ENCODE results near the gene ZFAND3.

Gene ZFAND3

DNA sequence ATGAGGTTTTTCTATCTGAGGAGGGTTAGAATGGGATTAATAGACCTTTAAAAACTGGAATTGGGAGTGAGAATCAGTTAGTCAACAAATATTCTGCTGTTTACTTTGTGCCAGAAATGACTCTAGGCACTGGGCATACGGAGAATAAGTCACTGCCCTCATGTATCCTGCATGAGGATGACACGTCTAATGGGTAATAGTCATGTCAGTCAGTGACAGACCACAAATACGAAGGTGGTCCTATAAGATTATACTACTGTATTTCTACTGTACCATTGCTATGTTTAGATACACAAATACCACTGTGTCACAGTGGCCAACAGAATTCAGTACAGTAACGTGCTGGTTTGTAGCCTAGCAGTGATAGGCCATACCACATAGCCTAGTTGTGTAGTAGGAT, 30.7 kb downstream of the ZFAND3 start:
- POLR2A ChIA-PET = no interaction called here
- CTCF ChIA-PET = no interaction called here
- TF ChIP-seq ZNF384 (IDR thresholded peaks at IDR 0.05) = no peak
- no peak for TF ChIP-seq FOXA1 (IDR thresholded peaks at IDR 0.05)
- TF ChIP-seq NFRKB (IDR thresholded peaks at IDR 0.05) = no peak
- TF ChIP-seq FOXM1 (IDR thresholded peaks at IDR 0.05; ENCODE audit: borderline replicate concordance) = no peak
- TF ChIP-seq L3MBTL2 (conservative IDR thresholded peaks at IDR 0.05) = no peak
- TF ChIP-seq FOXK2 (IDR thresholded peaks at IDR 0.05) = no peak
- TF ChIP-seq ARNT (IDR thresholded peaks at IDR 0.05) = no peak
- no peak for TF ChIP-seq SP1 (IDR thresholded peaks at IDR 0.05)
- no peak for TF ChIP-seq CTBP1 (IDR thresholded peaks at IDR 0.05; ENCODE audit: borderline replicate concordance)
- TF ChIP-seq BHLHE40 (IDR thresholded peaks at IDR 0.05; ENCODE audit: borderline replicate concordance) = no peak
- TF ChIP-seq TARDBP (IDR thresholded peaks at IDR 0.05) = no peak
- TF ChIP-seq HDGF (IDR thresholded peaks at IDR 0.05; ENCODE audit: borderline replicate concordance) = no peak
- TF ChIP-seq LEF1 (IDR thresholded peaks at IDR 0.05; ENCODE audit: borderline replicate concordance) = no peak
- no peak for DNase-seq (ENCODE audit: extremely low spot score)

DNA sequence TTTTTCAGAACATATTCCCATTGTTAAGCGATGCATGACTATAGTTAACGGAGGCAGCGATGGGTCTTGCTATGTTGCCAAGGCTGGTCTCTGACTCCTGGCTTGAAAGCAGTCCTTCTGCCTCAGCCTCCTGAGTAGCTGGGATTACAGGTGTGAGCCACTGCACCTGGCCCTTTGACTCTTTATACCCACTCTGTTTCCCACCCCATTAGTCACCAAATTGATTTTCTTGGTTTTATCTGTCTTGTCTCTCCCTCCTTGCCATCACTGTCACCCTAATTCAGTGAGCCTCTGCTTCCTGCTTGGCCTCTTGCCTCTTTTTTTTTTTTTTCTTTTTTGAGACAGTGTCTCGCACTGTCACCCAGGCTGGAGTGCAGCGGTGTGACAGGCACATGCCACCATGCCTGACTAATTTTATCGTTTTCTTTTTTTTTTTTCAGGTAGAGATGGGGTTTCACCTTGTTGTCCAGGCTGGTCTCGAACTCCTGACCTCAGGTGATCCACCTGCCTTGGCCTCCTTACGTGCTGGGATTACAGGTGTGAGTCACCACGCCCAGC, 31.3 kb downstream of the ZFAND3 start:
- CTCF ChIA-PET = interaction anchor here (1.3 kb wide), 1 partner anchor 9 kb away, joined by 4 read pairs; no protein-coding TSS in a partner anchor
- TF ChIP-seq NFRKB (IDR thresholded peaks at IDR 0.05) (no peak), FOXA1 (IDR thresholded peaks at IDR 0.05) (no peak), TARDBP (IDR thresholded peaks at IDR 0.05) (no peak), LEF1 (IDR thresholded peaks at IDR 0.05; ENCODE audit: borderline replicate concordance) (no peak), L3MBTL2 (conservative IDR thresholded peaks at IDR 0.05) (no peak), CTBP1 (IDR thresholded peaks at IDR 0.05; ENCODE audit: borderline replicate concordance) (no peak), ARNT (IDR thresholded peaks at IDR 0.05) (no peak)
- POLR2A ChIA-PET = no interaction called here
- no peak for DNase-seq (ENCODE audit: extremely low spot score)

DNA sequence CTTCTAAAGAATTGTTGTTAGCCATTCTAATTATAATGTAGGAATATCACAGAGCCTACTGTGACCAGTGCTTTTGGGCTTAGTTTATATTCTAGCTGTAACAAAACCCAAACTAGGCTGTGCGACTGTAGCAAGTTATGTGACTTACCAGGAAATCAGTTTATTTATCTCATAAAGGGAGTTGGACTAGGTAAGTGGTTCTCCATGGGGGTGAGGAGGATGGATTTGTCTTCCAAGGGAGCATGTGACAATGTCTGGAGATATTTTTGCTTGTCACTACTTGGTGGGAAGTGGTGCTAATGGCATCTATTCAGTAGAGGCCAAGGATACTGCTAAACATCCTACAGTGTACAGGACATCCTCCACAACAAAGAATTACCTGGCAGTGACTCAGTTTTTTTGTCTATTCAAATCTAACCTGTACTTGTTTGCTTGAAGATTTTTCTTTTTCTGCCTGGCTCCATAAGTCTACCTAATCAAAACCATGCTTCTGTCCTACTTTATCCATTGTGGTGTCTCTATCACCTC, 32.5 kb downstream of the ZFAND3 start:
- no peak for DNase-seq (ENCODE audit: extremely low spot score)
- ChIA-PET CTCF (interaction anchor here (1.3 kb wide), 1 partner anchor 7 kb away, joined by 4 read pairs; no protein-coding TSS in a partner anchor), POLR2A (no interaction called here)
- no peak for TF ChIP-seq FOXM1 (IDR thresholded peaks at IDR 0.05; ENCODE audit: borderline replicate concordance)
- TF ChIP-seq NFRKB (IDR thresholded peaks at IDR 0.05) = no peak
- no peak for TF ChIP-seq L3MBTL2 (conservative IDR thresholded peaks at IDR 0.05)

DNA sequence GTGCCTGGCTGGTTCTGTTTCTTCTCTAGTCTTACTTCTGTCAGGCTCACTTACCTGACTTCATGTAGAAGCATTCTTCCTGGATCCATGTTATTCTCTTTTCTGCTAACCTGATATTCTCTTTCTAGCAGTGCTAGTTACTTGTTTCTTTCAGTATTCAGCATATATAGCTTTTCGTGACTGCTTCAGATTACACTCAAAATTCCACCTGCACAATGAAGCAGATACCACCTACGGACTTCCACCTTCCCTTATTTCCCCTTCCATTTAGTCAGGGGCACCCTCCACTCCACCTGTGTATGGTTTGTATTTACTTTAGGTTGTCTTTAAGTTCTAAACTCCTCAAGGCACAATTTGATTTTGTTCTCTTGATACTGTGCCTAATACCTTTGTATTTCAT, 36.8 kb downstream of the ZFAND3 start:
- ChIA-PET CTCF (no interaction called here), POLR2A (no interaction called here)
- DNase-seq (ENCODE audit: extremely low spot score) = no peak
- TF ChIP-seq SP1 (IDR thresholded peaks at IDR 0.05) = no peak
- TF ChIP-seq HDGF (IDR thresholded peaks at IDR 0.05; ENCODE audit: borderline replicate concordance) = no peak
- no peak for TF ChIP-seq LEF1 (IDR thresholded peaks at IDR 0.05; ENCODE audit: borderline replicate concordance)
- no peak for TF ChIP-seq ZNF384 (IDR thresholded peaks at IDR 0.05)
- TF ChIP-seq L3MBTL2 (conservative IDR thresholded peaks at IDR 0.05) = no peak
- no peak for TF ChIP-seq FOXM1 (IDR thresholded peaks at IDR 0.05; ENCODE audit: borderline replicate concordance)
- no peak for TF ChIP-seq ELF4 (IDR thresholded peaks at IDR 0.05)
- TF ChIP-seq CTBP1 (IDR thresholded peaks at IDR 0.05; ENCODE audit: borderline replicate concordance) = no peak
- TF ChIP-seq, protein P1, sequence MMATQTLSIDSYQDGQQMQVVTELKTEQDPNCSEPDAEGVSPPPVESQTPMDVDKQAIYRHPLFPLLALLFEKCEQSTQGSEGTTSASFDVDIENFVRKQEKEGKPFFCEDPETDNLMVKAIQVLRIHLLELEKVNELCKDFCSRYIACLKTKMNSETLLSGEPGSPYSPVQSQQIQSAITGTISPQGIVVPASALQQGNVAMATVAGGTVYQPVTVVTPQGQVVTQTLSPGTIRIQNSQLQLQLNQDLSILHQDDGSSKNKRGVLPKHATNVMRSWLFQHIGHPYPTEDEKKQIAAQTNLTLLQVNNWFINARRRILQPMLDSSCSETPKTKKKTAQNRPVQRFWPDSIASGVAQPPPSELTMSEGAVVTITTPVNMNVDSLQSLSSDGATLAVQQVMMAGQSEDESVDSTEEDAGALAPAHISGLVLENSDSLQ (IDR thresholded peaks at IDR 0.05) = no peak

- no peak for DNase-seq (ENCODE audit: extremely low spot score)
- CTCF ChIA-PET = interaction anchor here (0.7 to 1.6 kb wide), 3 partner anchors 9 to 60 kb away, joined by 3 to 6 read pairs (median 3); no protein-coding TSS in a partner anchor
- POLR2A ChIA-PET = interaction anchor here (1.6 kb wide), 1 partner anchor 39 kb away, joined by 5 read pairs; the partner anchor contains the start of gene ZFAND3
- TF ChIP-seq NFRKB (IDR thresholded peaks at IDR 0.05) = no peak
- no peak for TF ChIP-seq BHLHE40 (IDR thresholded peaks at IDR 0.05; ENCODE audit: borderline replicate concordance)
- no peak for TF ChIP-seq FOXA1 (IDR thresholded peaks at IDR 0.05)
- TF ChIP-seq L3MBTL2 (conservative IDR thresholded peaks at IDR 0.05) = no peak
- TF ChIP-seq ARNT (IDR thresholded peaks at IDR 0.05) = no peak
- no peak for TF ChIP-seq ZNF384 (IDR thresholded peaks at IDR 0.05)
- no peak for TF ChIP-seq SP1 (IDR thresholded peaks at IDR 0.05)
- TF ChIP-seq CTBP1 (IDR thresholded peaks at IDR 0.05; ENCODE audit: borderline replicate concordance) = no peak
- no peak for TF ChIP-seq SUZ12 (IDR thresholded peaks at IDR 0.05)
- TF ChIP-seq ELF4 (IDR thresholded peaks at IDR 0.05) = no peak
- no peak for TF ChIP-seq FOXM1 (IDR thresholded peaks at IDR 0.05; ENCODE audit: borderline replicate concordance)
Measured at GRCh38 chr6:37858363-37858762, 38.8 kb downstream of the ZFAND3 start.

DNA sequence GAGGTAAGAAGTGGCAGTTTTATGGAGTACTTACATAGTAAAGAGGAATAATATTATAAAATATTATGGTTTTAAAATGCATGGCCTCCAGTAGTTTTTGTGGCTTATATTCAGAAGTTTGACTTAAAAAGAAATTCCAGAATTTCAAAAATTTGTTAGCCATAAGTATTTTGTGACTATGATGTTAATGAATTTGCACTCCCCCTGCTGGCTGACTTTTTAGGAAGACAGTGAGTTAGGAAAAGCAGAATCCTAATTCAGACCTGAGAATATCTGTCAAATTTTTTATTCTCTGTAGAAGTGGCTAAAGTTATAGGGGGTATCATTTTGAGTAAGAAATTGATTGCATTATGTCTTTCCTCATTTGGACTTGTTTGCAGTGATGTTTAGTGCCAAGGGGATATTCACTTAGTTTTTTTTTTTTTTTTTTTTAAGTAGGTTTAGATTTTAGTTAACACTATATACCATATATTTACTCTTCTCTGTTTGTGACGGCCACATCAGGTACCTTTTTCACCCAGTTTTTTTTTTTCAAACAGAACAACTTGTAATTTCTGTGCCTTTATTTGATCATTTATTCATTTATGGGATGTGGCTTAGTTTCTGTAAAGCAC, 40.8 kb downstream of the ZFAND3 start:
- CTCF ChIA-PET = interaction anchor here (0.6 kb wide), 1 partner anchor 607 kb away, joined by 7 read pairs; no protein-coding TSS in a partner anchor
- POLR2A ChIA-PET = no interaction called here
- DNase-seq (ENCODE audit: extremely low spot score) = peak; percentile 17
- no peak for TF ChIP-seq NFRKB (IDR thresholded peaks at IDR 0.05)
- TF ChIP-seq ZNF384 (IDR thresholded peaks at IDR 0.05) = no peak
- no peak for TF ChIP-seq ARNT (IDR thresholded peaks at IDR 0.05)
- TF ChIP-seq SUZ12 (IDR thresholded peaks at IDR 0.05) = no peak
- no peak for TF ChIP-seq FOXA1 (IDR thresholded peaks at IDR 0.05)
- TF ChIP-seq BHLHE40 (IDR thresholded peaks at IDR 0.05; ENCODE audit: borderline replicate concordance) = no peak
- TF ChIP-seq, protein P1 (IDR thresholded peaks at IDR 0.05) = no peak
- no peak for TF ChIP-seq FOXM1 (IDR thresholded peaks at IDR 0.05; ENCODE audit: borderline replicate concordance)
- no peak for TF ChIP-seq SP1 (IDR thresholded peaks at IDR 0.05)
- no peak for TF ChIP-seq ELF4 (IDR thresholded peaks at IDR 0.05)
- no peak for TF ChIP-seq LEF1 (IDR thresholded peaks at IDR 0.05; ENCODE audit: borderline replicate concordance)
- no peak for TF ChIP-seq FOXK2 (IDR thresholded peaks at IDR 0.05)
- no peak for TF ChIP-seq TARDBP (IDR thresholded peaks at IDR 0.05)
- TF ChIP-seq CTBP1 (IDR thresholded peaks at IDR 0.05; ENCODE audit: borderline replicate concordance) = no peak
- no peak for TF ChIP-seq HDGF (IDR thresholded peaks at IDR 0.05; ENCODE audit: borderline replicate concordance)
- no peak for TF ChIP-seq L3MBTL2 (conservative IDR thresholded peaks at IDR 0.05)
